GM18519 (cell line): Measurements from ENCODE around the gene AADACL4.
"Not testable (repeated sequence)": the region's sequence is repeated elsewhere in the genome, so short reads cannot be mapped to it uniquely, and the experiment has no call there.

Experiments used
- ATAC-seq: cut with Tn5 transposase; IDR thresholded peaks from one replicate; pipeline ENCODE4 v1.9.1; 2021; ENCODE audit warnings: mild to moderate bottlenecking, moderate library complexity; ENCODE audit not compliant: unreplicated experiment, low FRiP score

The AADACL4 gene

DNA sequence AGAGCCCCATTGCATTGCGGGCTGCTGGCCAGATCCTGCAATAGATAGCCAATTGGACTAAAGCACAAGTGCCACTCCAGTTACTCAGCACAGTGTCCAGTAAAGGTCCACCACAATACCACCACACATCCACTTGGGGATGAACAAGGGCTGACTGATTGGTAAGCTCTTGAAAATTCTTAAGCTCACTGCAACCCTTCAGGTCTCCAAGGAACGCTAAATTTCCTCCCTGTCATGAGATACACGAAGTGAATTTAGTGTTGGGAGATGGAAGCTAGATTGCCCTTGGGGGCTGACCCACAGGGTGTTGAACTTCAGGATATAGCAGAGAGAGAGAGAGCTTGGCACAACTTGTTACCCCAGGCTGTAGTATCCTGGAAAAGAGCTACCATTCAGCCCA lies 62.2 kb downstream of the AADACL4 start:
- no peak for ATAC-seq

DNA sequence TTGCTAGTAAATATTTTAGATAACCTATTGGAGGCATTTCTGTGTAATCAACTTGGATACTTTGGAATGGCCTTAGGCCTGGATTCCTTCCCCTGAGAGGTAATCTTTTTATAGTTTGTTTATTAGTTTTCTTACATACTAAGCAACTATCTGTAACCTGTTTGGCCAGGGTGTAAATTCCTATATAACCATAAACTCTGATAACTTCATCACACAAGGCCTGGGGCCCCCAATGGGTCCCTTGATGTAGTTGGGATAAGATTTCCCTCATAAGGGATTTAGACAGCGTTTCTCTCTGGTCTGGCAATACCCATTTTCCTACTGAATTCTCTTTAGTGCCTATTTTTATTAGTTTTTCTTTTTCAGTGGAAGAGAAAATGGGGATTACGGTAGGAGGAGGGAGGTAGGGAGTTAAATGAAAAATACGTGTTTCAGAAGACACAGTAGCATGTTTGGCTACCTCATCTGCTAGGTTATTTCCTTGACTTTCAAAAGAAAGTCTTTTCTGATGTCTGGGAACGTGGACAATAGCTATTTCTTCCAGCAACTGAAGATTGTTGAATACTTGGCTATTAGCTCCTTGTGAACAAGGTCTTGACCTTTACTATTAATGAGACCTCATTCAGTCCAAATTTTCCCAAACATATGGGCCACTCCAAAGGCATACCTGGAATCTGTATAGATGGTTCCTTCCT lies 64.7 kb downstream of the AADACL4 start:
- ATAC-seq: no peak

DNA sequence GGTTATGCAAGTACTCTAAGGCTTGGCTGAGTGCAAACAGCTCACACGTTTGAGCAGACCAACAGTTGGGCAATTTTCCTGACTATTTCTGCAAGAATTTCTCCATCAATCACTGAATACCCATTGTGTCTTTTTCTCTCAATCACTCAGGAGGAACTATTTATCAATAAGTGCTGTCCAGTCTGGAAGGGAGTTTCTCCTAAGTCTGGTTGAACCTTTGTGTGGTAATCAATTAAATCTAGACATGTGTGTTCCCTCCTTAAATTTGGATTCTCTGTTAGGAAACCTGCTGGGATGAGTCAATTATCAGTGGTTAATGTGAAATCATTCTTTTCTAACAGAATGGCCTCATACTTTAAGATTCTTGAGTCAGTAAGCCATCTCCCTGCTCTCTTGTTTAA lies 65.2 kb downstream of the AADACL4 start:
- no peak for ATAC-seq

DNA sequence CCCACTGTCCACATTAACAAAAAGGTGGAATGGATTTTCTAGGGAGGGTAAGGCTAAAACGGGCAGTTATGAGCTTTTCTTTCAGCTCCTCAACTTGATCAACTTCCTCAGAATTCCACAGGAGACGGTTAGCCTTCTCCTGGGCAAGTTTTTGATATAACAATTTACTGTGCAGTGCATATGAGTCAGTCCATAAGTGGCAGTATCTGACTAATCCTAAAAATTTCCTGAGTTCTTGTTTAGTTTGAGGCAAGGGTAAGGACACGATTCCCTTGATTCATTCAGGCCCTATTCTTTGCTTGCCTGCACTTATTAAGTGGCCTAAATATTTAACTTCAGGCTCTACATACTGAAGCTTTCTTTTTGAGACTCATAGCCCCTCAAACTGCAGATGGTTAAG lies 65.8 kb downstream of the AADACL4 start:
- no peak for ATAC-seq

DNA sequence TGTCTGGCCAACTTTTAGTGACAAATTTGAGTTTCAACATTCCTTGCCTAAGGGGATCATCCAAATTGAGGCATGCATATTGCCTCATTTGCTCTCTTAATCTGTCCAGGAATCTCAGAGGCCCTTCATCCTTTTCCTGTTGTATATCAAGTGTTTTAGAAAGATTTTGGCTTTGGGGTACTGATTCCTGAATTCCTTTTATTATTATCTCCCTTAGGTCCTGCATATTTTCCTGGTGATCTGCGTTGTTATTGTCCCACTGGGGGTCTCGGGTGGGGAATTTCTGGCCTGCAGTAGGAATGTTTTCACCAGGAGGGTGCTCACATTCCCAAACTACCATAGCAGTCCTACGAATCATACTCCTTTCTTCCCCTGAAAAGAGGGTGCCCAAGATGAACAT lies 67.7 kb downstream of the AADACL4 start:
- no peak for ATAC-seq

DNA sequence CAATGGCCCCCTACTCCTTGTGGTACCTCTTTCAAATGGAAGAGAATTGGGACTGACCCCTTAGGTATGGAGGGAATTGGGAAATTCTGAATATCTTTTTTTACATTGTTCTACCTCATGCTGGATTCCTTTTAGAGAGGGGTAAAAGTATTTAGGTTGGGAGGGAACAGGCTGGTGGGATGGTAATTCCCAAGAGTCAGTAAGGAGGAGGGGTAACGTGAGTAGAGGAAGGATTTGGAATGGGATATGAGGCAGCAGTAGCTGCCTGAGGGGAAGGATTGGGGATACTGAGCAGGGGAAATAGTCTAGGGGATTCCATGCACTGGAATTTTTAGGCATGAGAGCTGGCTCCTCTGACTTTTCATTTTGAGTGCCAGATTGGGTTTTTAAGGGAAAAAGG lies 68.2 kb downstream of the AADACL4 start:
- ATAC-seq: no peak

DNA sequence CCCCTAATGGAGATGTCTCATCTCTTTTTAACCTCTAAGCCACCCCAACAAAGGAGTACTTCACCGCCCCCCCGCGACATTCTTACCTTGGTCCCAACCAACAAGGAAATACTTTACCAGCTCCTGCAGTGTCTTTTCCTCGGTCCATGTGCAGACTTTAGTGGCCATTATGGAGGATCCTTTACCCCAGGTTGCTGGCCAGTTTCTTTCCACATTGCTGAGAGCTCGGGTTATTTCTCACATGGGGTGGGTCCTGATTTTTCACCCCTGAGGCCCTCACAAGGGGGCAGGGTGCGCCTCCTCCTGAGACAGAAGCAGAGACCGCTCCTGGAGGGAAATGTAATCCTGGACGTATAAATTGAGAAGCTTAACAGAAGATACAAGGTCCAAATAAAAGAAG lies 69.0 kb downstream of the AADACL4 start:
- ATAC-seq: no peak

DNA sequence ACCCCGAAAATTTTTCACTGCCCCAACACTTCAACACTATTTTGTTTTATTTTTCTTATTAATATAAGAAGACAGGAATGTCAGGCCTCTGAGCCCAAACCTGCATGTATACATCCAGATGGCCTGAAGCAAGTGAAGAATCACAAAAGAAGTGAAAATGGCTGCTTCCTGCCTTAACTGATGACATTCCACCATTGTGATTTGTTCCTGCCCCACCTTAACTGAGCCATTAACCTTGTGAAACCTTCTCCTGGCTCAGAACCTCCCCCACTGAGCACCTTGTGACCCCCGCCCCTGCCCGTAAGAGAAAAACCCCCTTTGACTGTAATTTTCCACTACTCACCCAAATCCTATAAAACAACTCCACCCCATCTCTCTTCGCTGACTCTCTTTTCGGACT lies 69.8 kb downstream of the AADACL4 start:
- not testable (repeated sequence) for ATAC-seq

DNA sequence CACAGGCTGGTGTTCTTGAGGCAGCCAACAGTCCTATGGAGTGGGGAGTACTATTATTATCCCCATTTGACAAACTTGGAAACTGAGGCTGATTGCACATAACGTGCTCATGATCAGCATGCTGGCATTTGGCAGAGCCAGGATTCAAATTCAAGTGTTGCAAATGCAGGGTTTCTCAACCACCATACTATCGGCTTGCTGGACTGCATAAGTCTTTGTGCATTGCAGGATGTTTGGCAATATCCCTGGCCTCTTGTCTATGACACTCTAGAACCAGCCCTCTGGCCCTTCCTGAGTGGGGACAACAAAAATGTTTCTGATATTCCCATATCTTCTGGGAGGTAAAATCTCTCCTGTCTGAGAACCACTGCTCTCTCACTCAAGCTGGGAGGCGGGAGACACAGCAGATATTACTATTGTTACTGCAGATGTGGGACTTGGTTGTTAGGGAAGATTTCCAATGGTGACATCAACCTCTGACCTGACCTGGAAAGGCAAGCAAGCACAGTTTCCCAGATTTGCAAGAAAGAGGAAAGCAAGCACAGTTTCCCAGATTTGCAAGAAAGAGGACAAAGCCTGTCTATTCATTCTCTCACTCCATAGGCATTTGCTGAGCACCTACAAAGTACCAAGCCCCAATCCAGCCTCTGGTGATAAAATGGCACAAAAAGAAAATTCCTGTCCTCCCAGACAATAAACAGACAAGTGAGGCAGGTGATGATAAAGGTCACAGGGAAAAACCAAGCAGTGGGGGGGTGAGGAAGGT lies 71.0 kb downstream of the AADACL4 start:
- ATAC-seq: no peak

DNA sequence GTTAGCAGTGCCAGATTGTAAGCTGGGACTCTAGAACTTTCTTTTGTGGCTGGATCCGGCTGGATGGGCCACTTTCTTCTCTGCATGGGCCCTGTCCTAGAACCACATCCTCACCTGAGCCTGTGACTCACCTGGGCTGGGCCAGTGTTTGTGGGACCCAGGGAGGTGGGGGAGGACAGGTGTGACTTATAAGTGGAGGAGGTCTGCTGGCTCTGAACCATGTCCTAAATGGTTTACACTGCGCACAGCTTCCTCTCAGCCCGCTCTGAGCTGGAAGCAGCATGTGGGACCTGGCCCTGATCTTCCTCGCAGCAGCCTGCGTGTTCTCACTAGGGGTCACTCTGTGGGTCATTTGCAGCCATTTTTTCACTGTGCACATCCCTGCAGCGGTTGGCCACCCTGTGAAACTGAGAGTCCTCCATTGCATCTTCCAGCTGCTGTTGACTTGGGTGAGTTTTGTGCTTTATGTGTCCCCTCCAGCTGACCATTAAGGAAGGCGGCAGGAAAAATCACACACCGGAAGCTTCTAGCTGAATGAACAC lies 72.1 kb downstream of the AADACL4 start, which contains the start of gene AADACL3:
AADACL3 (plus strand) TSS at position 215 of the 542 bp plus-strand sequence; CDS start at position 282, 67 bp downstream.
- no peak for ATAC-seq
